LHCN-M2 (cell line): ENCODE data around the gene ANKHD1. TPM values are rescaled to one million over a fixed set of nuclear protein-coding genes. Genes with fewer than 3 reads are reported as not detected.
"Not testable (repeated sequence)": the region's sequence is repeated elsewhere in the genome, so short reads cannot be mapped to it uniquely, and the experiment has no call there.

Experiments
- DNase-seq: peaks from one replicate; pipeline ENCODE4 v3.0.0-alpha.2; 2012; ENCODE audit warnings: low read depth
- total RNA-seq: library from RNA; depleted of rRNA; stranded (reverse); fragments of >200 nt; gene quantifications from 2 replicates; pipeline ENCODE4 v1.2.3, GENCODE V29; 2014

The ANKHD1 gene
- total RNA-seq, 1 experiment from 2014 or later: 37.2 TPM

DNA sequence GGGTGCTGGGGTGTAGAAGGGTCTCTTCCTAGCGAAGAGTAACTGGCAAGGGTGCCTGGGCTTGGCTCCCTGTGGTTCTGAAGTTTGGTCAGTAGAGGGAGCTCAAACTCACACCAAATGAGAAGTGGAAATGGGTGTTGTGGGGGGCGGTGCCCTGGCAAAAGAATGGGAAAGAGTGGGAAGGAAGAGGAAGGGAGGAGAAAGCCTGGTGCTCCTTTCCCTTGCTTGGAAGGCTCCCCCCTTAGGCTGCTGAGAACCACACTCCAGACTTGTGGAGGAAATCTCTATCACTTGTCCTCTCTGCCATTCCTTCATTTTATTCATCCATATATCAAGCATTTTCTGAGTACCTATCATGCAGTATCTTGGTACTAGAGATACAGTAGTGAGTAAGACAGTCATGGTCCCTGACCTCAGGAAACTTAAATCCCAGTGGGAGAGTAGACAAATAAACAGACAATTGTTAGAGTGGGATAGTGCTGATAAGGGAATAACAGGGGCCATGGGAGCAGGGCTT lies 28.6 kb upstream of the ANKHD1 start:
- peak; percentile 76 for DNase-seq

DNA sequence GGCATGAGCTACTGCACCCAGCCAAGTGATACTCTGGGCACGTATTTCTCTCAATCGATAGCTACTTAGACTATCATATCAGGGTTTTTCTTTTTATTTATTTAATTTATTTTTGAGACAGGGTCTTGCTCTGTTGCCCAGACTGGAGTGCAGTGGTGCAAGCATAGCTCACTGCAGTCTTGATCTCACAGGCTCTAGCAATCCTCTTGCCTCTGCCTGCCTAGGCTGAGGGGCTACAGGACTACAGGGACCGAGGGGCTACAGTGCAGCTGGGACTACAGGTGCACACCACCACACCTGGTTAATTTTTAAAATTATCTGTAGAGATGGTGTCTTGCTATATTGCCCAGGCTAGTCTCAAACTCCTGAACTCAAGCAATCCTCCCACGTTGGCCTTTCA lies 20.3 kb upstream of the ANKHD1 start:
- DNase-seq: no peak

DNA sequence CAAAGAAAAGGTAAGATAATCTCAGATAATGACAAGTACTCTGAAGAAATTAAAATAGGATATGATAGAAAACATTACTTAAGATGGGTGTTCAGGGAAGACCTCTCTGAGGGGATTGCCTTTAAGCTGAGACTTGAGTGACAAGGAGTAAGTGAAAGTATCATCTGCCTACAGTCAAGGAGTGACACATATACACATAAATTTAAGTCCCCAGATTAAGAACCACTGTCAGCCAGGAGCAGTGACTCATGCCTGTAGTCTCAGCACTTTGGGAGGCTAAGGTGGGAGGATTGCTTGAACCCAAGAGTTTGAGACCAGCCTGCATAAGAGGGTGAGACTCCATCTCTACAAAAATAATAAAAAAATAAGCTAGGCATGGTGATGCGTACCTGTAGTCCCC lies 19.7 kb upstream of the ANKHD1 start:
- DNase-seq: no peak

DNA sequence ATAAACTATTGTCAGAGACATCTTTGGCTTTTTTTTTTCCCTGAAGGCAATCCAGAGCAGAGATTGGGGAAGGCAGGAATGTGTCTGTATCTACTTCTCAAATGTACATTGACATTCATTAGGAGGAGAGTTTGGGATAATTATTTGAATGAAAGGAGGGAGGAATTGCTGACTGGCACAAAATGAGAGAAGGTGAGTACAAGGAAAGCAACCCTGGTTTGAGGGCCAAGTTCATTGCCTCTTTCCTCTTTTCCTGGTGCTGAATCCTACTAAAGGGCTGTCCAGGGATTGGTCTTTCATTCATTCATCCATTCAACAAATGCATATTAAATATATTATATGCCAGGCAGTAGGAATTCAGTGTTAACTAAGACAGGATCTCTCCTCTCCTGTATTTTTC lies 18.8 kb upstream of the ANKHD1 start:
- DNase-seq: no peak

DNA sequence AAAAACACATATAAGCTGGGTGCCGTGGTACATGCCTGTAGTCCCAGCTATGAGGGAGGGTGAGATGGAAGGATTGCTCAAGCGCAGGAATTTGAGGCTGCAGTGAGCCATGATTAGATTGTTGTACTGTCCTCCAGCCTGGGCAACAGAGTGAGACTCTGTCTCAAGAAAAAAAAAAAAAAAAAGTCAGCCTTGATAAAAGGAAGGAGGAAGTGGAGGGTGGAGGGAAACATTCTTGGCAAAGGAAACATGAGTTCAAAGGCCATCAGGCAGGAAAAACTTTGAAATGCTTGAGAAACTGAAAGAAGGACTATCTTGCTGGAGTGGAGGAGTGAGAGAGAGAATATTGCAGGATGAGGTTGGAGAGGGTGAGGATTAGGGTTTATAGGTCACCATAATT lies 18.3 kb upstream of the ANKHD1 start:
- DNase-seq: no peak

DNA sequence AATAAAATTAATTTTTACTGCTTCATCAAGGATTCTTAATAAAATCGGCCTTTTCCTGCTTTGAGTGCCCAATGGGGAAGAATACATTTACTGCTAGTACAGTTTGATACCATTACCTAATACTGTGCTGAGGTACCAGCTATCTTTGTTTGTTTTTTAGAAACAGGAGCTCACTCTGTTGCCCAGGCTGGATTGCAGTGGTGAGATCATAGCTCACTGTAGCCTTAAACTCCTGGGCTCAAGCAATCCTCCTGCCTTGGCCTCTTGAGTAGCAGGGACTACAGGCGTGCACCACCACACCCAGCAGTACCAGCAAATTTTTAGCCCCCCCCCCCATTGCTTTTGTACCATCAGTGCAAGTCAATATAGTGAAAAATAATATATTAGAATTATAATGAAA lies 13.6 kb upstream of the ANKHD1 start:
- no peak for DNase-seq

DNA sequence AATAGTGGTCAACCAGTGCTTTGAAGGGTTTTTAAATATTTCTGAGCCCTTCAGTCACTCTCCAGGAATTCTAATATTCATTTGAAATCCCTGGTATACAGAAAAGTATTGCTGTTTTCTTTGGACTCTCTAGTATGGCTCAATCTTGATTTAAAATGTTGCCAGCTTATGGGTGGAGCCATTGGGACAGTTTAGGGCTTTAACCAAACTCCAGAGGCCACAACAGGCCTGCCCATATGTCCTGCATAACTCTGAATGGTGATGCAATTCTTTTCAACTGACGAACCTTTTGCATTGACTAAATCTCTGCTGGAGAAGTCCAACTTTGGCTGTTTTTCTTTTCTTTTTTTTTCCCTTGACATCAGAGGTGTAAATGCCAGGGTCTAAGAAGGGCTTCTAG lies 10.3 kb upstream of the ANKHD1 start:
- DNase-seq: no peak

DNA sequence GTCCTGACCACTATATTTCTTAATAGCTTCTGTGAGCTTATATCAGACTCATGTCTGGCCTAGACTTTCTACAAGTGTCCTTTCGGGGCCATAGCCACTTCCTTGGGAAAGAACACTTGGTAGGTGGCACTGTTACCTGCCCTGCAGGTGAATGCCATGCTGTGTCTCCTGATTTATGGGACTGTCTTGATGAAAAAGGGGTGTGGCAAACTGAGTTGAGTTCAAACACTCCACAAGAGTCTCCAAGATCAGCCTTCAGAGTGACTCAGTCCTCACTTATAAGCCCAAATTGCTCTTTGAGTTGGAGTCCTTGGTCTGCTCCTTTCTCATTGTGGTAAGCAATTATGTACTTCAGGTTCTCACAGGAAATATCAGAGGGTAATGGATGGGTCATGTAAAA lies 9.9 kb upstream of the ANKHD1 start:
- no peak for DNase-seq

DNA sequence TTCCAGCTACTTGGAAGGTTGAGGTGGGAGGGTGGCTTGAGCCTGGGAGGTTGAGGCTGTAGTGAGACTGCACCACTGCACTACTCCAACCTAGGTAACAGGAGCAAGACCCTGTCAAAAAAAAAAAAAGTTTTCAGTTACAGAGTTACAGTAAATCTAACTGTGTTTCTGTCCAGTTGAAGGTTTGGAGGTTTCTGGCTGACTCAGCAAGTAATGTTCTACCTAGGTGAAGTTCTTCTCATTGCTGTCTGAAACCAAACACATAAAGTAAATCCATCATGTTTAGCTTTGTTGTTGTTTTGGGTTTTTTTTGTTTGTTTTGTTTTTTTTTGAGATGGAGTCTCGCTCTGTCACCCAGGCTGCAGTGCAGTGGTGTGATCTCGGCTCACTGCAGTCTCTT lies 7.9 kb upstream of the ANKHD1 start:
- DNase-seq: no peak

DNA sequence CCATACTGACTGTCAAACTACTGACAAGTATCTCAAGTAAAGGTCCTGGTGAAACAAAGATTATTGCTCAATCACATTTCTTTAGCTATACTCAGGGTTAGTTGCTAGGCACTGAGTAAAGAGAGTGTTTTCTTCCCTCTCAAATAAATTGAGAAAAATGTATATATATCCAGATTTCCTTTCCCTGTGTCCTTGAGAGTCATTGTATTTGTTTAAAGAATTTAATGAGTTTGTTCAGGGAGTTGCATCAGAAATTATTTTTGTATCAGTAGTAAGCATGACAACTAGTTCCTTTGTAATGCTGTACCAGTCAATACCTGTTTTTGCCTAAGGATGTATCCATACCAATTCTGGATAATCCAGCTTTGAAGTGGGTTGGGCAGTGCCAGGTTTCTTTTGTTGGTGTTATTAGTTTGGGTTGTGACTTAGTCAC lies 3.2 kb upstream of the ANKHD1 start:
- no peak for DNase-seq

DNA sequence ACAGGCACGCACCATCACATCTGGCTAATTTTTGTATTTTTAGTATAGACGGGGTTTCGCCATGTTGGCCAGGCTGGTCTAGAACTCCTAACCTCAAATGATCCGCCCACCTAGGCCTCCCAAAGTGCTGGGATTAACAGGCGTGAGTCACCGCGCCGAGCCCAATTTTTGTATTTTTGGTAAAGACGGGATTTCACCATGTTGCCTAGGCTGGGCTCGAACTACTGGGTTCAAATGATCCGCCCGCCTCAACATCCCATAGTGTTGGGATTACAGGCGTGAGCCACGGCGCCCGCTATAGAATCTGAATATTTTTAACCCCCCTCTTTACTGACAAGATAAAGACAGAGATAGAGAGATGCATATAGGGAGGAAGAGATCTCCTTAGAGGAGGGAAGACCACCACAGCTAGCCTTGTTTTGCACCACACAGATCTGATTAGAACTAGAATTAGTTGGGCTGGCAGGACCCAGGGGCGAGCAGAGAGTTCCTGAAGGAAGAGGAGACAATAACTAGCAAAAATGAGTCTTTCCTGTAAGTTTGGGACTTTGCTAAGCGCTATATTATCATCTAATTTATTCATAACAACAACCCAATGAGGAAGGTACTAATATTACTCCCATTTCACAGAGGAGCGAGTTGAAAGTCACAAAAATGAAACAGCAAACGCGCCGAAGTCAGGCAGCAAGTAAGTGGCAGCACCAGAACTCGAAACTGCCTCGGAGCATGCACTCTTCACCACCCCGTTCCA lies 1.5 kb upstream of the ANKHD1 start:
- DNase-seq: no peak

DNA sequence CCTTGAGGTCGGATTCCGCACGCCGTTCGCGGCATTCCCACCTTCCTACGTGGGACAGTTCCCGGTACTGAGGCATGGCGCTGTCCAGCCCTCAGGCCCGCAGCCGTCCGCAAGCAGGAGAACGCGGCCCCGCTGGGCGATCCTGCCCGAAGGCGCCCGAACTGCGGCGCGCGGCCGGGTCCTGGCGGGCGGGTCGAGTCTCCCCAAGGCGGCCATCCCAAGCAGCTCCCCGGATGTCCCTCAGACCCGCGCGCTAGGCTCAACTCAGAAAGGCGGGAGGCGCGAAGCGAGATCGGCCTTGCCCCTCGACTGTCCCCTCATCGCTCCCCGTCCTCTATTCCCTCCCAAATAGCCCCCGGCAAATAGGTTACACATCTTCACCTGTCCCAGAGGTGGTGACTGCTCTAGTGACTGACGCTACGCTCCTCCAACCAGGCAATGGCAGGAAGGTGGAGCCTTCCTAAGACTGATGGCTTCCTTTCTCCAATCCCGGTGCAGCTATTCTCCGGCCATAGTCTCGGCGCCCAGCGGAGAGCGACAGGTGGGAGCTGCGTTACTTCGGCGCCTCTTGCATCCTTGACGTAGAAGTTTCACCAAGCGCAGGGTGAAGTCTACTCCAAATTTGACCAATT lies 787 bp upstream of the ANKHD1 start:
- DNase-seq: peak; percentile 94

DNA sequence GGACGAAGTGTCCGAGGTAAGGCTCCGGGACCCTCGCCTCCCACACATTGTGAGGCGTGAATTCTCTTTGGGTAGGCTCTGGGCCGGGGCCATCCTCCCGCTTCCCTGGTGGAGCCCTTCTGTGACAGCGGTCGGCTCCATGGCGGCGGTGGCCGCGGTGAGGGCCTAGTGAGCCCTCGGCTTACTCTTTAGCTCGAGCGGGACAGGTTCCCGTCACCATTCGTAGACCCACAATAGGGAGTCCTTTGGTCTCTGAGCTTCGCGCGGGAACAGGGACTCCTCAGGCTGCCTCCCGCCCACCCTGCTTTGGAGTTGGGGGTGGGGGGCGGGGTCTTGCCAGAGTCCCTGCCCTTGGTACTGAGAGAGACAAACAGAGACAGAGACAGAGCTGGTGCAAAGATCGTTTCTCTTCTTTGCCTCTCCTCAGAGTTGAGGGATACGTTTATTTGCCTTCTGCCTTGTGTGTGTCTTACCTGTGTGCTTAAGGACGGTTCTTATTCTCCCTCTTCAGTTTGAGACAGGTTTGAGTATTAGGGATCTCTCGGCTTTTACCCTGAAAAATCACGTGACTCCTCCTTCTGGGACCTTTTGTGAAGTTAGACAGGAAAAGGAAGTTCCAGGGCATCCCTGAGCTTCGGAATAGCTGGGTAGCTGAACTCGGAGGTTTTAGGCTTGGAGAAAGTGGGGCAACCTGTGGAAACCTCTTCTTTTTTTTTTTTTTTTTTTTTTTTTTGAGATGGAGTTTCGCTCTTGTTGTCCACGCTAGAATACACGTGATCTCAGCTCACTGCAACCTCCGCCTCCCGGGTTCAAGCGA lies 833 bp downstream of the ANKHD1 start:
- DNase-seq: peak; percentile 53

DNA sequence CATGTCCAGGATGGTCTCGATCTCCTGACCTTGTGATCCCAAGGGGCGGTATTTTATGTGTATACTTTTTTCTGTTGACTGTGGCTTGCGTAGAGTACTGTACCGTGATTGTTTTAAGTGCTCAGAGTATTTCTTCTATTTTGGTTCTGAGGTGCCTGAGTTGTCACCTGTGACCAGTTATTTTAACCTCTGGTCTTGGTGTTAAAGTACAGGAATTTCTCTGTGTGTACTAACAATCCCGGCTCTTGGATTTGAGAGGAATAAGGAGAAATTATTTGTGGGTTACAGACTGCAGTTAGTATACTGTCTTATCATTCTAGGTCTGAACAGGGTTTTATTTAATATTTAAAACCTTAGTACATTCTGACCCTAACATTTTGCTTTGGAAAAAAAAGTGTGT lies 2.0 kb downstream of the ANKHD1 start:
- DNase-seq: no peak

DNA sequence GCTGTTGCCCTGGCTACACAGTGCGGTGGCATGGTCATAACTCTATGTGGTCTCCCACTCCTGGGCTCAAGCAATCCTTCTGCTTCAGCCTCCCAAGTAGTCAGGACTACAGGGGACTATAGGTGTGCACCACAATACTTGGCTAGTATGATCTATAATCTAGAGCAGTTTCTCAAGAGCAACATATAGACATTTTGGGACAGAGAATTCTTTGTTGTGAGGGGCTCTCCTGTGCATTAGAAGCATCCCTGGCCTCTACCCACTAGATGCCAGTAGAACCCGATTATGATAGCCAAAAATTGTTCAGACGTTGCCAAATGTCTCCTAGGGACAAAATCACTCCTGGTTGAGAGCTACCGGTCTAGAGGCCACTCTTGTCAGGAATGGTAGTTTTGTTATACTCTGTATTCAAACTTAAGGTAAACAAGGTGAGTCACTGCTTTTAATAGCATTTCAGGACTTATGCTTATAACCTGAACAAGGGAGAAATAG lies 7.2 kb downstream of the ANKHD1 start:
- no peak for DNase-seq

DNA sequence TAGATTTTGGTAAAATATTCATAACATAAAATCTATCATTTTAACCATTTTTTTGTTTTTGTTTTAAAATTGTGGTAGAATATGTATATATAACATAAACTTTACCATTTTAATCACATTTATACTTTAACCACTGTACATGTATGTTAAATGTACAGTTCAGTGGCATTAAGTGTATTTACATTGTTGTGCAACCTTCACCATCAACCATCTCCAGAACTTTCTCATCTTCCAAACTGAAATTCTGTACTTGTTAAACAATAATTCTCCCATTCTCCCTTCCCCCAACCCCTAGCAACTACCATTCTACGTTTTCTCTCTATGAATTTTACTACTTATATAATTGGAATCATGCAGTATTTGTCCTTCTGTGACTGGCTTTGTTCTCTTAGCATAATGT lies 11.6 kb downstream of the ANKHD1 start:
- no peak for DNase-seq

DNA sequence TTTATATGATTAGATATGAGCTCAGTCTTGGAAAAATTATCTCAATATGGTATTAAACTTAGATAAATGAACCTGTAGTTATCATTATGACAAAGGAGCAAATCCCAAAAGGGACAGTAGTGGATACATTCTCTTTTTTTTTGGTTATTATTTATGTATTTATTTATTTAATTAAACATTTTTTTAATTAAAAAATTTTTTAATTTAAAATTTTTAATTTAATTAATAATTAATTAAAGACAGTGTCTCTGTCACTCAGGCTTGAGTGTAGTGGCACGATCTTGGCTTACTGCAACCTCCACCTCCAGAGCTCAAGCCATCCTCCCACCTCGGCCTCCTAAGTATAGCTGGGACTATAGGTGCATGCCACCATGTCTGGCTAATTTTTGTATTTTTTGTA lies 15.6 kb downstream of the ANKHD1 start:
- no peak for DNase-seq

DNA sequence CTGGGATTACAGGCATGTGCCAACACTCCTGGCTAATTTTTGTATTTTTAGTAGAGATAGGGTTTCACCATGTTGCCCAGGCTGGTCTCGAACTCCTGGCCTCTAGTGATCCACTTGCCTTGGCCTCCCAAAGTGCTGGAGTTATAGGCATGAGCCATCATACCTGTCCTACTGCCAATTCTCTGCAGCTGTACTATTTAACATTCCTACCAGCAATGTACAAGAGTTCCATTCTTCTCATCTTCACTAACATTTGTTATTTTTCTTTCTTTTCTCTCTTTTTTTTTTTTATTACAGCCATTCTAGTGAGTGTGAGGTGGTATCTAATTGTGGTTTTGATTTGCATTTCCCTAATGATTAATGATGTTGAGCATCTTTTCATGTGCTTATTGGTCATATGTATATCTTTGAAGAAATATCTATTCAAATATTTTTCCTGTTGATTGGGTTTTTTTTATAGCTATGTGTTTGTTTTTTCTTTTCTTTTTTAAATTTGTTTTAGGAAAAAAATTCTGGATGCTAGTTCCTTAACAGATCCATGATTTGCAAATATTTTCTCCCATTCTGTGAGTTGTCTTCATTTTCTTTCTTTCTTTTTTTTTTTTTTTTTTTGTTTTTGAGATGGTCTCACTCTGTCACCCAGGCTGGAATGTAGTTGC lies 17.4 kb downstream of the ANKHD1 start:
- DNase-seq: no peak

DNA sequence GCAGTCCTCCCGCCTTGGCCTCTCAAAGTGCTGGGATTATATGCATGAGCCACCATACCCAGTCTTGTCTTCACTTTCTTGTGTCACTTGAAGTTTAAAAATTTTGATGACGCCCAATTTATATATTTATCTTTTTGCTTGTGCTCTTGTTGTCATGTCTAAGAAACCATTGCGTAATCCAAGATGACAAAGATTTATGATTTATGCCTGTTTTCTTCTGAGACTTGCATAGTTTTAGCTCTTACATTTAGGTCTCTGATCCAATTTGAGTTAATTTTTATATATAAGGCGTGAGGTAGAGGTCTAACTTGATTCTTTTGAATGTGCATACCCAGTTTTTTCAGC lies 18.6 kb downstream of the ANKHD1 start:
- peak; percentile 25 for DNase-seq

DNA sequence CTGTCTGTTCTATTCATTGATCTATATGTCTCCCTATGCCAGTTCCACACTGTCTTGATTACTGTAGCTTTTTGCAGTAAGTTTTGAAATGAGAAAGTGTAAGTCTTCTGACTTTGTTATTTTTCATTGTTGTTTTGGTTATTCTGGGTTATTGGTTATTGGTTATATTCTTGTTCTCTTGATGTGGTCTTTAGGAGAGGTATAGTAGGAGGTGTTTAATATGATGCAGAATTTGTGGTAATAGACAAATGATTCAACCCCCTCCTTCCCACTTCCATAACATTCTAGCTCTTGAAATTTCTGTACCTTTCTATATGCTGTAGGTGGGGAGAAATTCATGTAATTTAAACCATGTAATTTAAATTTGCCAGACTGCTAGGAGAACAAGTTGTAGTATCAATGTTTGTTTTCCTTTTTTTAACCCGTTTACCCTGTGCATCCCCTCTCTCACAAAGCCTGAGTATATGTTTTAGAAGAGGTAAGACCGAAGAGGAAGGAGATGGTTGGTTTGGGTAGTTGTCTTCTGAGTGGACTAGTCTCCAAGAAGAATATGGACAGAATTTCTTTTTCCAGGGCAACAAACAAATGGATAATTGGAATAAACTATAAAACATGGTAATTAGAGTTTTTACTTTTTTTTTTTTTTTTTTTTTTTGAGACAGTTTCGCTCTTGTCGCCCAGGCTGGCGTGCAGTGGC lies 19.2 kb downstream of the ANKHD1 start:
- DNase-seq: no peak

DNA sequence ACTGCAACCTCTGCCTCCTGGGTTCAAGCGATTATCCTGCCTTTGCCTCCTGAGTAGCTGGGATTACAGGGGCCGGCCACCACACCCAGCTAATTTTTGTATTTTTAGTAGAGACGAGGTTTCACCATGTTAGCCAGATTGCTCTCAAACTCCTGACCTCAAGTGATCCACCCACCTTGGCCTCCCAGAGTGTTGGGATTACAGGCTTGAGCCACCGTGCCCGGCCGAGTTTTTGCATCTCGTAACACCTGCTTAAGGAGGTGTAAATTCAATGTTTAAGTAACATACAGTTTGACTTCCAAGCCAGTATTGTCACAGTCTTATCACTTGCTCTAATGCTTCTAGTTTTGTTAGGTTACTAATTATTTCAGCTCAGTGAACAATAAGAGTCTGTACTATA lies 19.7 kb downstream of the ANKHD1 start:
- not testable (repeated sequence) for DNase-seq
